HT1080 (cell line): ENCODE results near the gene TRAPPC14. TPM values are rescaled to one million over a fixed set of nuclear protein-coding genes. Genes with fewer than 3 reads are reported as not detected.

Experiments
- total RNA-seq: library from RNA; depleted of rRNA; stranded (reverse); fragments of >200 nt; shearing (Covaris generic); gene quantifications from 2 replicates; pipeline ENCODE4 v1.2.3, GENCODE V29; 2014; rRNA removed

TRAPPC14 gene
- total RNA-seq, 1 experiment from 2014 or later: 17.4 TPM

Other genes with a start within 250 kb of the TRAPPC14 start
- gene TRIM4, start 239.2 kb downstream of the TRAPPC14 start, total RNA-seq: 12.5 and 13.0 TPM in 2 replicates
- gene GJC3, start 229.1 kb downstream of the TRAPPC14 start, total RNA-seq: 0.07 and 0.11 TPM in 2 replicates
- gene AZGP1, start 182.7 kb downstream of the TRAPPC14 start, total RNA-seq: not detected in 2 replicates
- 13.4 and 15.5 TPM in 2 replicates for gene ZKSCAN1, start 143.1 kb downstream of the TRAPPC14 start, total RNA-seq
- gene ZSCAN21, start 108.9 kb downstream of the TRAPPC14 start, total RNA-seq: 7.9 and 8.1 TPM in 2 replicates
- gene ZNF3, start 77.0 kb downstream of the TRAPPC14 start, total RNA-seq: 21.3 and 24.2 TPM in 2 replicates
- gene COPS6, start 69.8 kb downstream of the TRAPPC14 start, total RNA-seq: 93.6 and 155 TPM in 2 replicates
- 350 and 387 TPM in 2 replicates for gene MCM7, start 57.3 kb downstream of the TRAPPC14 start, total RNA-seq
- 13.7 and 14.4 TPM in 2 replicates for gene AP4M1, start 57.1 kb downstream of the TRAPPC14 start, total RNA-seq
- 25.4 and 34.4 TPM in 2 replicates for gene TAF6, start 39.4 kb downstream of the TRAPPC14 start, total RNA-seq
- 11.8 and 12.0 TPM in 2 replicates for gene CNPY4, start 39.1 kb downstream of the TRAPPC14 start, total RNA-seq
- 1.6 and 2.6 TPM in 2 replicates for gene MBLAC1, start 31.8 kb downstream of the TRAPPC14 start, total RNA-seq
- 88.0 and 156 TPM in 2 replicates for gene LAMTOR4, start 9.8 kb downstream of the TRAPPC14 start, total RNA-seq
- 0.34 and 0.37 TPM in 2 replicates for gene GAL3ST4, start 9.9 kb upstream of the TRAPPC14 start, total RNA-seq
- gene GPC2, start 18.7 kb upstream of the TRAPPC14 start, total RNA-seq: 0.51 TPM in 1 of 2 replicates, not detected in the other
- gene STAG3, start 19.2 kb upstream of the TRAPPC14 start, total RNA-seq: 0.10 and 0.23 TPM in 2 replicates
- not detected in 2 replicates for gene PVRIG, start 61.2 kb upstream of the TRAPPC14 start, total RNA-seq
- gene SPDYE3, start 149.0 kb upstream of the TRAPPC14 start, total RNA-seq: not detected in 2 replicates
- 21.5 and 23.4 TPM in 2 replicates for gene PILRB, start 199.4 kb upstream of the TRAPPC14 start, total RNA-seq
- gene PILRA, start 214.8 kb upstream of the TRAPPC14 start, total RNA-seq: 0.61 and 1.2 TPM in 2 replicates